CD1c-positive myeloid dendritic cell (primary cell): ENCODE data around the gene PNMA6A.
"Not testable (repeated sequence)": the region's sequence is repeated elsewhere in the genome, so short reads cannot be mapped to it uniquely, and the experiment has no call there.

Source experiments
- DNase-seq: peaks from one replicate; pipeline ENCODE4 v3.0.0-alpha.2; 2016; ENCODE audit errors: extremely low spot score

PNMA6A gene

GRCh38 chrX:153071909-153072583 lies at the start of gene PNMA6A:
TSS of gene PNMA6A (plus strand) at chrX:153072454. CDS start at chrX:153073063, 609 bp downstream.
- not testable (repeated sequence) for DNase-seq

- not testable (repeated sequence) for DNase-seq
These were observed 45.8 kb upstream of the PNMA6A start for GRCh38 chrX:153026501-153026900.

DNA sequence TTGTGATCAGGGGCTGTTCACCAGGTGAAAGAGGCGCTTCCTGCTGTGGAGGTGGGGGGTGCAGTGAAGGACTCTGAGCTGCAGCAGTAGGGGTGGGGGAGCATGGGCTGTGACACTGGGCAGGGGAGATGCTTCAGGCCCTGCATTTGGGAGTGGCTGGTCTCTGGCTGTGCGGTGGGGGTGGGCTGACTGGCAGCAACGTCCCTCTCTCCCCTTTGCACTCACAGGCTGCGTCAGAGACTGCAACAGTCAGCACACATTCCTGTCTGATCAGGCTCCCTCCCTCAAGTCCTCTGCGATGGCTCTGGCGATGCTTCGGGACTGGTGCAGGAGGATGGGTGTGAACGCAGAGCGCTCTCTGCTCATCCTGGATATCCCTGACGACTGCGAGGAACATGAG lies 43.8 kb upstream of the PNMA6A start:
- DNase-seq: not testable (repeated sequence)

- DNase-seq: no peak
These were observed 43.1 kb upstream of the PNMA6A start for GRCh38 chrX:153029162-153029561.

GRCh38 chrX:153029875-153030274 lies 42.4 kb upstream of the PNMA6A start:
- DNase-seq: no peak

GRCh38 chrX:153030801-153031200 lies 41.5 kb upstream of the PNMA6A start:
- DNase-seq: no peak

DNA sequence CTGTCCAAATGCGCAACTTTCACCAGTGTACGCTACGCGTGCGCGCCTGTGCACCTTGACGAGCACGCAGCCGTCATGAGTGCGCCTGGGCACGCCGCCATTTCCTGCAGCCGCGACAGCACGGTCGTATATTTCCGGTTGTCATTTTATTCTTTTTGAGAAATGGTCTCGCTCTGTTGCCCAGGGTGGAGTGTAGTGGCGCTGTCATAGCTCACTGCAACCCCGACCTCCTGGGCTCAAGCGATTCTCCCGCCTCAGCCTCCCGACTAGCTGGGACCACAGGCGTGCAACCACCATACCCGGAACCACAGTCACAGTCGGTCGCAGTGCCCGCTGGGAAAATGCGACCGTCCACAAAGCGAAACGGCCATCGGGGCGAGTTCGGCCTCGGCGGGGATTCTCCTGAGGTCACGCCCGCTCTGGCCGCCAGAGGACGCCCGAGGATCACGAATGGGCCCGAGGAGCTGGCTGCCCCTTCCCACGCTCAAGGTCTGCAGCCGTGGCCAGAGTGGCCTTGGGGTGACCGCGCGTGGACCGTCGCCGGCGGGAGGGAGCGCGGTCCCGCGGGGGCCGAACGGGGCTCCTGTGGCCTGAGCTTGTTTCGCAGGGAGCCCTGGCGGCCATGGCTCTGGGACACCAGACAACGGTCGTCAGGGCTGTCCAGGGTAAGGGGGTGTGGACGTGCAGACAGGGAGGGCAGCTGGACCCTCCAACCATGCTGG lies 39.7 kb upstream of the PNMA6A start:
- peak; percentile 84 for DNase-seq

GRCh38 chrX:153049093-153049492 lies 23.2 kb upstream of the PNMA6A start:
- DNase-seq: no peak

GRCh38 chrX:153052534-153052933 lies 19.7 kb upstream of the PNMA6A start:
- DNase-seq: no peak

DNA sequence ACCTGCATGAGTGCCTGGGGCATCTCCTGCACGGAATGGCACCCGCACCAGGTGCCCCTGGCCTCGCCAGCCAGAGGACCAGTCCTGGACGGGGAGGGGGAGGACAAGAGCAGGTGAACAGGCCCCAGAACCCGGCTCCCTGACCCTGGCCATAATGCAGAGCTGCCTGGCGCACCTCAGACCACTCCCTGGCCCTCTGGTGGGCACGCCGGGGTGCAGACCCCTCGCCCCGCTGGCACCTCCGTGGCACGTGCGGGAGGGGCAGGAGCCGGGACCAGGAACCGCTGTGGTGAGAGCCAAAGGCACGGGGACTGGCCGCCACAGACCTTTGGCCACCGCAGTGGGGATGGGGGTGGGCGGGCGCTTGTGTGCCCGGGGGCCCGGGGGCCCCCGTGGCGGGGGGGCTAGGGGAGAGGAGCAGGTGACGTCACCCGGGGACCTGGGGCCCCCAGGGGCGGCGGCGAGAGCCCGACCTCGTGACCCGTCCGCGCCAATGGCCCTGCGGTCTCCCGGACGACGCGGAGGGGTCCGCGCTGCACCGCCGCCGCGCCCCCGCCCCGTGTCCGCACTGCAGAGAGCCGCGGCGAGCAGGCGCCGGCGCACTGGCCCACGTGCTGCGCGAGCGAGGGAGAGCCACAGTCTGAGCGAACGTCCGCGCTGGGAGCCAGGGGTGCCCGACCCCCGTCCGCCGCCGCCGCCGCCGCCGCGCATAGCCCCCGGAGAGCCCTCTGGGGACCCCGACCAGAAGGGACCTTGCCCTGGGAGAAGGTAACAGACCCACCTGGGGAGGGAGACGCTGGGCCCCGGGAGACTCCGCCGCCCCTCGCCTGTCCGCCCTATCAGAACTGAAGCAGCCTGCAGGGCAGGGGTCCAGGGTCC lies 16.1 kb upstream of the PNMA6A start, which contains the start of gene PNMA3:
Gene PNMA3 (plus strand): TSS at position 600 of the 879 bp plus-strand sequence. CDS start 586 bp downstream, outside the sequence.
- DNase-seq: no peak

DNA sequence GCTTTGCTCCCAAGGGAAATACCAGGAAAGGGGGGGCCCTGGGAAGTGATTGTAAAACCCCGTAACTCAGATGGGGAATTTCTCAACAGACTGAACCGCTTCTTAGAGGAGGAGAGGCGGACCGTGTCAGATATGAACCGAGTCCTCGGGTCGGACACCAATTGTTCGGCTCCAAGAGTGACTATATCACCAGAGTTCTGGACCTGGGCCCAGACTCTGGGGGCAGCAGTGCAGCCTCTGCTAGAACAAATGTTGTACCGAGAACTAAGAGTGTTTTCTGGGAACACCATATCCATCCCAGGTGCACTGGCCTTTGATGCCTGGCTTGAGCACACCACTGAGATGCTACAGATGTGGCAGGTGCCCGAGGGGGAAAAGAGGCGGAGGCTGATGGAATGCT lies 15.0 kb upstream of the PNMA6A start:
- no peak for DNase-seq

GRCh38 chrX:153059191-153060094 lies 12.8 kb upstream of the PNMA6A start:
- DNase-seq: no peak

- no peak for DNase-seq
These were observed 12.2 kb upstream of the PNMA6A start for GRCh38 chrX:153060095-153060445.

DNA sequence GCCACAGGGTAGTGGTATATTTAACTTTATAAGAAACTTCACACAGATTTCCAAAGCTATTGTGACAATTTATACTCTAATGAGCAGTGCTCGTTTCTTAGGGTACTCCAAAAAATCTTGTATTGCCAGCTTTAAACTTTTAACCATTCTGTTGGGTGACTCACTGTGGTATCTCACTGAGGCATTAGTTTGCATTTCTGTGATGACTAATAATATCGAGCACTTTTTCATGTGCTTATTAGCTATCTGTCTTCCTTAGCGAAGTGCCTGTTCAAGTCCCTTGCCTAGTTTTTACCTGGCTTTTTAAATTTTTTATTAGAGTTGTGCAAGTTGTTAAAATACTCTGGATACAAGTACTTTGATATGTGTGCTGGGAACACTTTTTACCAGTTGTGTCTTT lies 10.5 kb upstream of the PNMA6A start:
- no peak for DNase-seq

GRCh38 chrX:153063315-153063714 lies 8.9 kb upstream of the PNMA6A start:
- DNase-seq: no peak

DNA sequence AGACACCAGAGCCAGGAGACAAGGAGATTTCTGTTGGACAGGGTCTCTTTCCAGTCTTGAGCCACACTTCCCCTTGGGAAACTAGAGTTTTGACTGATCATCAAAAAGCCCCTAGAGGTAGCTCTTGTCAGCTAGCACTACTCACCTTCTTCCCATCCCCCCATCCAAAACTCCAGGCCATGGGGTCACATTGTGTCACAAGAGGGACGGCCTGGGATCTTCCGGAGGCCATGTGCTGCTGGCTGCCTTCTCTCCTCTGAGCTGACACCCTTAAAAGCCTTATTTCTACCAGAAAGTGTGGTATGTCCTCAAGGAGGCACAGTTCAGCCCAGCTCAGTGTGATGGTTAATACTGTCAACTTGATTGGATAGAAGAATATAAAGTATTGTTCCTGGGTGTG lies 8.2 kb upstream of the PNMA6A start:
- DNase-seq: no peak

GRCh38 chrX:153065389-153065788 lies 6.9 kb upstream of the PNMA6A start:
- no peak for DNase-seq

DNA sequence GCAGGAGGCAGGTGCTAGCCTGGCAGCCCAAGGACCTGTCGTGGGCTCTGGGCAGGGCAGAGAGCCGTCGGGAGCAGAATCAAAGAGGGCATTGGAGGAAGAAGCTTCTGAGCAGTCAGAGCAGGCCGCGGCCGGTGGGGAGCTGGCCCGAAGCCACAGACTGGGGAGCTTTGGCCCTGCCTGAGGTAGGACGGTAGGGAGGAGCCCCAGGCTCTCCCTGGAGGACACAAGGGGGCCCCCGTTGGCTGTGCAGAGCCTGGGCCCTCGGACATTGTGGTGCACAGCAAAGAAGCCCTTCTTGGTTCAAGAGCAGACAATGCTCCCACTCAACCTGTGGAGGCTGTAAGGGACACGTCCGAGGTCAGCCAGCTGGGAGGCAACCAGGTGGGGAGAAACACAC lies 5.9 kb upstream of the PNMA6A start:
- not testable (repeated sequence) for DNase-seq

DNA sequence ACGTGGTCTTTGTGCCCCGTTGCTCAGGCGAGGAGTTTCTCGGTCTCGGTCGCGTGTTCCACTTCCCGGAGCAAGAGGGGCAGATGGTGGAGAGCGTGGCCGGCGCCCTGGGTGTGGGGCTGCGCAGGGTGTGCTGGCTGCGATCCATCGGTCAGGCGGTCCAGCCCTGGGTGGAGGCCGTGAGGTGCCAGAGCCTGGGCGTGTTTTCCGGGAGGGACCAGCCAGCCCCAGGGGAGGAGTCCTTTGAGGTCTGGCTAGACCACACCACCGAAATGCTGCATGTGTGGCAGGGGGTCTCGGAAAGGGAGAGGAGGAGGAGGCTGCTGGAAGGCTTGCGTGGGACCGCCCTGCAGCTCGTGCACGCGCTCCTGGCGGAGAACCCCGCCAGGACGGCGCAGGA lies 1.1 kb downstream of the PNMA6A start:
- DNase-seq: not testable (repeated sequence)

DNA sequence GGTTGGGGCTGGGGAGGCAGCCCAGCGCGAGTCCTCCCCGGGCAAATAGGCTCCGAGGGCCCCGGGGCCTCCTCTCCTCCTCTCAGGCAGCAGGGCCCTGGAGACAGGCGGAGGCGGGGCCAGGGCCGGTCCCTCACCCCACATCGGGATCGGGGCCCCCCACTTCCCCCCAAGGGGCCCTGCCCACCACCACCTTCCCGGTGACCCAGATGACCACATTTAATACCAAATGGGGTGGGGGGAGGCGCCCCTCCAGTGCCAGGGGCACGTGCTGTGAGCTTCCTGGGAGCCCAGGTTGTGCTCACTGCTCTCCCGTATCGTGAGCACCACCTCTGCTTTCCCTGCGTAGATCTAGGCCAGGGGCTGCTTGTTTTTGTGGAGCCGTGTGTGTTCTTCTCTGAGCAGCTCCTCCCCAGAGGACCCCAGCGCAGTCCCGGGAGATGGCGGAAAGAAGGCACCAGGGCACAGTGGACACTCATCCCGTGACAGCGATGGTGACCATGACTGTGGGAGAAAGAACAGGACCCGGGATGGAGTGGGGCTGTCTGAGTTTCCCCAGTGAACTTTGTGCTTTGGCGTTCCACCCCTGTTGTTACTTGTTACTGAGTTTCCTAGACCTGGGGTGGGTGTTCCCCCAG lies 2.1 kb downstream of the PNMA6A start:
- no peak for DNase-seq

- DNase-seq: no peak
These were observed 2.7 kb downstream of the PNMA6A start for GRCh38 chrX:153074935-153075334.
